Measurements from ENCODE around the gene WDR27. TPM values are rescaled to one million over a fixed set of nuclear protein-coding genes. Genes with fewer than 3 reads are reported as not detected.
"Not testable (repeated sequence)": the region's sequence is repeated elsewhere in the genome, so short reads cannot be mapped to it uniquely, and the experiment has no call there.

WDR27 gene
- total RNA-seq, 1 donor from 2014 or later: 70.6 TPM

- DNase-seq (ENCODE audit: extremely low read depth, low read depth, low spot score): no peak
These were observed 249.5 kb downstream of the WDR27 start for GRCh38 chr6:169452117-169452868.

DNA sequence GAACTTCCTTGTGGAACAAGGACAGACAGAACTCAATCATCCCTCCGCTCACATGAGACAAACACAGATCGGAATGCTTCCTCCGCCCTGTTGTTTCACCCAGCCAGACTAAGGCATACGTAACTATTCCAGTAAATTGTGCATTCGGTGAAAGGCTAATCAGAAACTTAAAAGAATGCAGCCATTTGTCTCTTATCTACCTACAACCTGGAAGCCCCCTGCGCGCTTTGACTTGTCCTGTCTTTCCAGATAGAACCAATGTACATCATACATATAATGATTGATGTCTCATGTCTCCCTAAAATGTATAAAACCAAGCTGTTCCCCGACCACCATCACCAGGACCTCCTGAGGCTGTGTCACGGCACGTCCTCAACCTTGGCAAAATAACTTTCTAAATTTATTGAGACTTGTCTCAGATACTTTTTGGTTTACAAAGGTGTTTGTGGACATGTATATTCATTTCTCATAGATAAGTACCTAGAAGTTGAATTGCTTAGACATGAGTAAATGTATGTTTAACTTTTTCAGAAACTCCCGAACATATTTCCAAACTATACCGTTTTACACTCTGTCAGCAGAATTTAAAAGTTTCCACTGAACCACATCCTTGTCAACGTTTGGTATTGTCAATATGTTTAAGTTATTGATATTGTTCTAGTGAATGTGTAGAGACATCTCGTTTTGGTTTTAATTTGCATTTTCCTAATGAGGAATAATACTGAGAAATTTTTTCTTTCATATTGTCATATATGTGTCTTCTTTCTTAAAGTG is 250.6 kb downstream of the WDR27 start:
- no peak for DNase-seq (ENCODE audit: extremely low read depth, low read depth, low spot score)

DNA sequence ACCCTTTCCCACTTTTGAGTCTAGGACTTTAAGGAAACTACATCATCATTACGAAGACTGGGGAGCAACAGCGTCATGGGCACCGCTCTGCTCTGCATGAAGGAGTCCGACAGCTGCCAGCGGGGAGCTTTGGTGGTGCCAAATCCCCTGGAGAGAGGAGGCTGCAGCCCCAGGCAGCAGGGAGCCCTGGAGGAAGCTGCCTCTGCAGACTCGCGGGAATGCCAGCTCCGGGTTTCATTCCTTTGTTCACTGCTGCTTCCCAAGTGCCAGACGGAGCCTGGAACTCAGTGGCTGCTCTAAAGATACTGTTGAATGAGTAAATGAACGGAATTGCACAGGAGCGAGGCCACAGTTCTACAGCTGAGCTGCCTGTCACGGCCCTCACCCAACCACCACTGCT is 251.7 kb downstream of the WDR27 start:
- DNase-seq (ENCODE audit: extremely low read depth, low read depth, low spot score): no peak

DNA sequence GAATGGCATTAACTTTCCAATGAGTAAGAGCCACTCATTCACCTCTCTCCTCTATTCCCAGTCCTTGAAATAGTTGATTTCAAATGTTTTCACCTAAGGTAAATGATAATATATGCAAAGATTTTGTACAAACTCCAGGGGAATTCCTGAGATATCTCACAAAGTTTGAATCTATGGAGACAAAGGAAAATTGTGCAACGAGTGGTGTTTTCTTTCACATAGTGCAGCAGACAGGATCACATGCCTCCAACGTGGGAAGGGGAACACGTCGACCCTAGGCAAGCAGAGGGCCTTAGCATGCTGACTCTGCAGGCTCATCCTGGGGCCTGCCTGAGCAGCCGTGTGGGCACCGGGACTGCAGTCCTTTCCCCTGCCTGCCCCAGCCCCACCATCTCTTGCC is 252.6 kb downstream of the WDR27 start:
- no peak for DNase-seq (ENCODE audit: extremely low read depth, low read depth, low spot score)

GRCh38 chr6:169445661-169446581 is 255.9 kb downstream of the WDR27 start:
- DNase-seq (ENCODE audit: extremely low read depth, low read depth, low spot score): no peak

DNA sequence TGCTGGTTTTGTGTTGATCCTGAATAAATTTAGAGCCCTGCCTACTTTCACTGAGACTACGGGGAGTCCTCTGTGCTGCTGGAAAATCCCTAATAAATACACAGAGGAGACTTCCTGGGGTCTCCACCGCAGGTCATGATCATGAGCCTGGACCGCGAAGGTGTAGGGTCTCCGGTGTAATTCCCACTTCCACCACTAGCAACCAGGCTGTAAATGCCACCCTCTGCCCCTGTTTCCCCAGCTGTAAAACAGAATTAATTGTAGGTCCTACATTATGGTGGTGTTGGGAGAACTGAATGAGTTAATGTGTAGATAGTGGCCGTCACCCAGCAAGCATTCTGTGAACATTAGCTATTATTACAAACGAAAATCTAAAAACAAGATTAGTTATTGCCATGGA is 256.6 kb downstream of the WDR27 start:
- no peak for DNase-seq (ENCODE audit: extremely low read depth, low read depth, low spot score)

GRCh38 chr6:169441292-169441691 is 260.5 kb downstream of the WDR27 start:
- DNase-seq (ENCODE audit: extremely low read depth, low read depth, low spot score): no peak

GRCh38 chr6:169439710-169440109 is 262.1 kb downstream of the WDR27 start:
- DNase-seq (ENCODE audit: extremely low read depth, low read depth, low spot score): no peak

DNA sequence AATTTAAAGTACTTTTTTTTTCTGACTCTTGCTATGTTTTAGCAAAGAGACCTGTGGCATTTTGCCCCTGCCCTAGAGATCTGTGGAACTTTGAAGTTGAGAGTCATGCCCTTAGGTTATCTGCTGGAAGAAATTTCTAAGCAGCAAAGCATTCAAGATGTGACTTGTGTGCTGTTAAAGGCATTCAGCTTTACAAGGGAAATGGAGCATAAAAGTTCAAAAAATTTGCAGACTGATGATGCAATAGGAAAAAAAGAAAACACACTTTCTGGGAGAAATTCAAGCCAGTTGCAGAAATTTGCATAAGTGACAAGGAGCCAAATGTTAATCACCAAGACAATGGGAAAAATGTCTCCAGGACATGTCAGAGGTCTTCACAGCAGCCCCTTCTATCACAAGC is 267.3 kb downstream of the WDR27 start:
- DNase-seq (ENCODE audit: extremely low read depth, low read depth, low spot score): not testable (repeated sequence)

GRCh38 chr6:169429001-169429400 is 272.8 kb downstream of the WDR27 start:
- no peak for DNase-seq (ENCODE audit: extremely low read depth, low read depth, low spot score)

DNA sequence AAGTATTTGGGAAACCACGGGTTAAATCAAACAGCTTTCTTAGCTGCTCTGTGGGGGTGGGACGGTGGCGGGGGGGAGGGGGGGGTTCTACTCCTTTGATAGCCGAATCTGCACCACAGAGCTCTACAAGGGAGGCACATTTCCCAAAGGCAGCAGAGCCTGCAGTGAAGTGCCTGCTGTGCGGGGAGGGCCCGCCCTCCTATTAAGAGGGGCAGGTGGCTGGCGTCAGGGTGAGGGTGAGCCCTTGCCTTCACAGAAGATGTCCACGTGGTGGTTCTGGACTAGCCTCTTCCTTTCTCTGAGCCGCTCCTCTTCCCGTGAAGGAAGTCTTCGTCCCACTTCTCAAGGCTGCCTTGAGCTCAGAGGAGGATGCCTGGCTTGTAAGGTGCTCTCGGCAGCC is 273.3 kb downstream of the WDR27 start:
- DNase-seq (ENCODE audit: extremely low read depth, low read depth, low spot score): no peak

DNA sequence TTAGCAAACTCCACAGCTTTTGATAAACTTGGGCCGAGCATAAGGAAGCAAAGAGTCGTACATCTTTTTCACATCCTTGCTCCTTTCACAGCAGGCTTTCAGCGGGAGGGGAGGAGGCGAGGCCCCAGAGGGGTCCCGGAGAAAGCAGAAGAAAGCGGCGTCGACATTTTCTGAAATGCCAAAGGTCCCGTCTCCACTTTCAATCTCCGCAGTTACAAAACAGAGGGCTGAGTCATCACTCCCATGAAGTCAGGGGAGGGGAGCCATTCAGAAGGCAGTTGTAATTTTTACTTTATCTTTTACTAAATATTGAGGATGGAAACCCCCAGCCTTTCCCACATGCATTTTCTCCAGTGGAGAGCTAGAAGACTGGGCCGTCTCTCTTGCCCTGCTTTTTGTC is 274.0 kb downstream of the WDR27 start:
- no peak for DNase-seq (ENCODE audit: extremely low read depth, low read depth, low spot score)

DNA sequence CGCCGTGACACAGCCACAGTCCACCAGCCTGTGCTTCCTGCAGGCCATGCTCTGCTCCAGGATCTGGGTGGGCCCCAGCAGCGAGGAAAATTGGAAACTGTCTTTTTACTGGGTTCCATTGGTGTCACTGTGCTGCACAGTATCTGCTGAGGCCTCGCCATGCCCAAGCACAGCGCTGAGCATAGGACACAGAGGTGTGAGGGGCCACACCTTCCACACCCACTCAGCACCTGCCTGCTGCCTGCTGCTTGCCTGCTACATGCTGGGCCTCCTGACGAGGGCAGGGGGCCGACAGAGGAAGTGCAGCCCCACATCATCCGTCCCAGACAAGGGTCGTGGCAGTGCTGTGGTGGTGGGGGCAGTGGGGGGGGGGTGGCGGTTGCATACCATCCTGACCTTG is 275.2 kb downstream of the WDR27 start:
- DNase-seq (ENCODE audit: extremely low read depth, low read depth, low spot score): no peak

DNA sequence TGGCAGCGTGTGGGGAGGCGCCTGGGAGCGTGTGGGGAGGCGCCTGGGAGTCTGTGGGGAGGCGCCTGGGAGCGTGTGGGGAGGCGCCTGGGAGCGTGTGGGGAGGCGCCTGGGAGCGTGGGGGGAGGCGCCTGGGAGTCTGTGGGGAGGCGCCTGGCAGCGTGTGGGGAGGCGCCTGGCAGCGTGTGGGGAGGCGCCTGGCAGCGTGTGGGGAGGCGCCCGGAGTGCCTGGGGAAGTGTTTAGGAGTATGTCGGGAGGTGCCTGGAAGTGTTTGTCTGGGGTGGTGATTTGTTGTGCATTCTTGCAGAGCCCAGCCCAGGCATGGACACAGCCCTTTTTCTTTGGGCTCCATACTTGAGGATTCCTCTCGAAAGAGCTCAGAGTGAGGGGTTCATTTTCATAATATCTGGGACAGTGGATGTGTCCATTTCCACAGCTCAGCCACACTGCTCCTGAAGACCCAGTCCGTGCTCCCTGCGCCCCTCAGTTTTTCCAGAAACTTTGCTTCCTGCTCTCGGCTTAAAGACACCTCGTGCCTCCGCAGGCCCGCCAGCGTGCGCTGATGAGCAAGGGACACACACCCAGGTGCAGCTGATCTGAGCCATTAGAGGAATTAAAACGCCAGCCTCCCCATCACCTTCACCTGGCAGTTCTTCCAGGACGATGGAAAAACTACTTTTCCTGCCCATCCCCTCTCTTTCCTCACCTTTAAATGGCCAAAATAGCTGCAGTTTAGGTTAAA is 276.0 kb downstream of the WDR27 start:
- DNase-seq (ENCODE audit: extremely low read depth, low read depth, low spot score): no peak

DNA sequence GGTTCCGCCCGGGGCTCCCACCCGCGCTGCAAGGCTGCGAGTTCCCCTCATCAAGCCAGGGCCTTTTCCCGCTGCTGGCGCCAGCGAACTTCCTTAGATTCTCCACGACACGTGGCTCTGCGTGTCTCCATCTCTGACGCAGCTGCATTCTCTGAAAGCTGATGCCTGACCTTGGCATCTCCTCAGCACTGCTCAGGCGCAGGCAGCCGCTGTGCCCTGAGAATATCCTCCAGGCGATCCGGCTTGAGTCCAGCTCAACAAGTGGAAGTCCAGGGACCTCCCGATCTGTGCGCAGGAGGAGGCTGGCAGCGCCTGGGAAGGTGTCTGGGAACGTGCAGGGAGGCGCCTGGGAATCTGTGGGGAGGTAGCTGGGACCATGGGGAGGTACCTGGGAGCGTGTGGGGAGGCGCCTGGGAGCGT is 277.0 kb downstream of the WDR27 start:
- DNase-seq (ENCODE audit: extremely low read depth, low read depth, low spot score): no peak

GRCh38 chr6:169424149-169424804 is 277.6 kb downstream of the WDR27 start:
- no peak for DNase-seq (ENCODE audit: extremely low read depth, low read depth, low spot score)

DNA sequence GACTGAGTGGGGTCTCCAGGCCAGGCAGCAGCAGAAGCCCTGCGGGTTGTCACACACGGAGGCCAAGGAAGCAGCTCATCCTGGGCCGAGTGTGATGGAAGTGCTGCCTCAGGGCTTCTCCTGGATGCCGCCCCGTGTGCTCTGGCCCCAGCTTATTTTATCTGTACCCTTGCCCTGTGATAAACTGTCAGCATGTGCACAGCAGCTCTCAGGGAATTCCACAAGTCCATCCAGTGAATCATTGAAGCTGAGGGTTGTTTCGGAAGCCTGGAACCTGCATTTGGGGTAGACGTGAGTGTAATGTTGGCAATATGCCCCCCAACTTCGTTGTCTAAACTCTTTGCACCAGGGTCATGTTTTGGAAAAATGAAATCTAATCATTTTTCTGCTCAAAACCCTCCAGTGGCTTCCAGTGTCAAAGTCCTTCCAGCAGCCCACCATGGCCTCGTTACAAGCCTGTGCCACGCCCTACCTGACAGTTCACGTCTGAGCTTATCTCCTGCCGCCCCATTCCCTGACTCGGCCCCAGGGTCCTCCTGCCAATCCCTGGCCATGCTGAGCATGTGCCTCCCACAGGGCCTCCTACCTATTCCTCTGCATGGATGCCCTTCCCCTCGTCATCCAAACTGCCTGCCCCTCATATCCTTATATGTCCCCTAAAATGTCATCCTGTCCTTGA is 280.1 kb downstream of the WDR27 start:
- no peak for DNase-seq (ENCODE audit: extremely low read depth, low read depth, low spot score)

GRCh38 chr6:169420912-169421543 is 280.8 kb downstream of the WDR27 start:
- DNase-seq (ENCODE audit: extremely low read depth, low read depth, low spot score): no peak

- DNase-seq (ENCODE audit: extremely low read depth, low read depth, low spot score): no peak
These were observed 284.7 kb downstream of the WDR27 start for GRCh38 chr6:169417101-169417500.

Data from glomerular endothelial cell (primary cell).